Mucosa of rectum (tissue), 2 donors: ENCODE measurements around the gene OPRL1.

ENCODE experiments used
- H3K27ac ChIP-seq, 2 donors: one replicate each; pipeline ENCODE4 v1.7.0; 2013; ENCODE audit warnings: inconsistent platforms in 2 of 2, low read depth in 2 of 2, low read length in 2 of 2
- H3K27me3 ChIP-seq, 2 donors: one replicate each; pipeline ENCODE4 v1.7.0; 2013; ENCODE audit warnings: low read length in 2 of 2; ENCODE audit not compliant: control insufficient read depth in 2 of 2, insufficient read depth in 2 of 2
- H3K36me3 ChIP-seq, 2 donors: one replicate each; pipeline ENCODE4 v1.7.0; 2013; ENCODE audit warnings: low read length in 2 of 2; ENCODE audit not compliant: control insufficient read depth in 2 of 2, insufficient read depth in 2 of 2
- H3K4me1 ChIP-seq, 2 donors: one replicate each; pipeline ENCODE4 v1.7.0; 2013; ENCODE audit warnings: low read length in 2 of 2, mild to moderate bottlenecking in 1 of 2; ENCODE audit not compliant: control insufficient read depth in 2 of 2, insufficient read depth in 2 of 2
- H3K4me3 ChIP-seq, 2 donors: one replicate each; pipeline ENCODE4 v1.7.0; 2013; ENCODE audit warnings: low read length in 2 of 2
- H3K9ac ChIP-seq, 2 donors: one replicate each; pipeline ENCODE4 v1.7.0; 2013; ENCODE audit warnings: low read length in 2 of 2, low read depth in 1 of 2, mild to moderate bottlenecking in 1 of 2
- H3K9me3 ChIP-seq, 2 donors: one replicate each; pipeline ENCODE4 v1.7.0; 2013; ENCODE audit warnings: low read length in 2 of 2; ENCODE audit not compliant: control insufficient read depth in 2 of 2
- donor health status: healthy.
- donor health status: Normal muscosa, but diverticular disease.

The OPRL1 gene

DNA sequence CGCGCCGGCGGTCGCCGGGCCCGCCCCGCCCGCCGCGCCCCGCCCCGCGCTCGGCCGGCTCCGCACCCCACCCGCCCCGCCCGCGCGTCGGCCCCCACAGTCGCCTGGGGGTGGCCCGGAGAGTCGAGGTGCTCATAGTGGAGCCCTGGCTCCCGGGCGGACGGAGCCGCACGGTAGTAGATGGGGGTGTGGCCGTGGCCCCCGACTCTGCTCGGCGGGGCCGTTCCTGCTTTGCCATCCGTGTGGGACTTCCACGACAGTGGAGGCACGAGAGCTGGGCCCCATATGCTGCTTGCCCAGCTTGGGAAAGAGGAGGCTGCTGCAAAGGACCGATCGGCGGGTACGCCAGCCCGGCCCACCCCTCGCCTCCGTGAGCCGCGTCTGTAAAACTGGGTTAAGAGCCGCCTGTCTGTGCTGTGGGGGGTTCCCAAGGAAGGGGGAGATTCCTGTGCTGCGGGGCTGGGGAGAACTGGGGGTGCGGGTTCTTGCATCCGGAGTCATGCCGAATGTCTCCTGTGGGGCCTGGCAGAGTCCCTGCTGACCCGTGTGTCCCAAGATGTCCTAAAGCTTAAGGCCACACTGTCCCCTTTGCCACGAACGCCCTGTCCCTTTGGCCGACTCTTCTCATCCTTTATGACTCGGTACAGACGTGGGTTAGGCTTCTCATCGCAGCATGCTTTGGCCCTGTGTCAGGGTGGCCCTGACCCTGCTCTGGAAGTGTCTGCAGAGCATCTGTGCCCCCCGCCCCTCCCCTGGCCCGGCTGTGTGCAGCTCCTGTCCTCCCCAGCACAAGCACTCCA lies at the start of gene OPRL1:
Gene OPRL1, plus strand, starts transcription at position 70 of the 800 bp plus-strand sequence. CDS start 12,639 bp downstream, outside the sequence.
- Histone ChIP-seq H3K4me3 (peak within 1 kb of the TSS; percentile 64 to 70), H3K27me3 (peaks cover 15 to 23% of the 10 kb centered on the region in 2 donors), H3K9ac (peak within 1 kb of the TSS; percentile 56 to 59), H3K36me3 (no peaks in the 10 kb centered on the region), H3K4me1 (peaks cover 20 to 21% of the 10 kb centered on the region in 2 donors), H3K27ac (peak within 1 kb of the TSS; percentile 63 to 79), H3K9me3 (no peaks in the 10 kb centered on the region)

DNA sequence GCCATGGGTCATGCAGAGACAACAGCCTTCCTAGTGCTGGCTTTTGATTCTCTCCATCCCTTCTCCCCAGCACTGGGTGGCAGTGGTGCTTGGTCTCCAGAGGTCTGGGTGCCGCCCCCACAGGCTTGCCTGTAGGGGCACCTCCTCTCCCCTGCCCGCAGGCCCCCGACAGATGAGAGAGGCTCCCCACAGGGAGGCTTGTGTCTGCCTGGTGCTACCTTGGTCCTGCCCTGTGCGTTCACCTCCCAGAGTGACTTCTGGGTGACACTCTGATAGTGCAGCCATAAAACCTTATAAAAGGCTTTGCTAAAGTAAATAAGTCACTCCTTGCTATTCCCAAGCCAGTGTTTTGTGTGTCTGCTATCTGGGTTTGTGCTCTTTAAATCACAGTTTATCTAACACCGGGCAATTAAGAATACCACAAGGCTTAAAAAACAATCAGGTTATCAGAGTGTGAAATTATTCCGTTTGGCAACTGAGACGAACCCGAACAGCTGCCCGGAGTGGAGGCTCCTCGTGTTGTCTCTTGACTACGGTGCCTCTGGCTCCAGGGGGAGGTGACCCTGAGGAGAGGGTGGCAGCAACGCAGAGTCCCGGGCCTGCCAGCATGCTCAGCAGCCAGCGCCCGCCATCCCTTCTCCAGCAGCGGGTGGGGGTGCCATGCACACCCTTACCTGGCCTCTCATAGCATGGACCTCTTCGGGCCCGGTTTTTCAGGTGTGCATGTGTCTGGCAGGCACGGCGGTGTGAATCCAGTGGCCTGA lies 49.3 kb upstream of the OPRL1 start:
- Histone ChIP-seq H3K27me3 (peaks cover 0 to 19% of the 10 kb centered on the region in 2 donors), H3K36me3 (peaks cover 65 to 70% of the 10 kb centered on the region in 2 donors)

DNA sequence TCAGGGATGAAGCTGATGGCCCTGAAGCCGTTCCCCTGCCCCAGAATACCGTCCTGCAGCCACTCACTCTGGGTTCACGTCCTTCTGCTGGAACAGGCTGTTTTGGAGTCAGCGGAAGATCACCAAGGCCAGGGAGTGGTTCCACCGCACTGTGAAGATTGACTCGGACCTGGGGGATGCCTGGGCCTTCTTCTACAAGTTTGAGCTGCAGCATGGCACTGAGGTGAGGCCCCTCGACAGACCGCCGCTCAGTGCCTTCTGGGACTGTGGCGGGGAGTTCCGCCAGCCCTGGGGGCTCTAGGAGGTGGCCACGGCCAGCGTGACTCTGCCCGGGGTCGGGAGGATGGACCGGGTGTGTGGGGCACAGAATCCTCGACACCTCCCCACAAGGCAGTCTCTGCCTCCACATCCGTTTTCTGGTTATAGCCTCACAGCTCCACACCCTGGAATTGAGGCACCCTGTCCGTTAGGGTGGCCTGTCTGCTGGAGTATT lies 48.0 kb upstream of the OPRL1 start:
- Histone ChIP-seq H3K9ac (no peak overlapping the region), H3K9me3 (no peaks in the 10 kb centered on the region), H3K4me1 (peaks cover 7 to 11% of the 10 kb centered on the region in 2 donors), H3K36me3 (peaks cover 56 to 63% of the 10 kb centered on the region in 2 donors), H3K27ac (no peak overlapping the region), H3K27me3 (peaks cover 8 to 31% of the 10 kb centered on the region in 2 donors), H3K4me3 (no peak overlapping the region)

More for the DNA sequence above, 49.3 kb upstream of the OPRL1 start:
- no peak overlapping the region for H3K4me3 ChIP-seq
- no peaks in the 10 kb centered on the region for H3K9me3 ChIP-seq
- H3K9ac ChIP-seq = no peak overlapping the region
- peaks cover 7 to 11% of the 10 kb centered on the region in 2 donors for H3K4me1 ChIP-seq
- no peak overlapping the region for H3K27ac ChIP-seq

DNA sequence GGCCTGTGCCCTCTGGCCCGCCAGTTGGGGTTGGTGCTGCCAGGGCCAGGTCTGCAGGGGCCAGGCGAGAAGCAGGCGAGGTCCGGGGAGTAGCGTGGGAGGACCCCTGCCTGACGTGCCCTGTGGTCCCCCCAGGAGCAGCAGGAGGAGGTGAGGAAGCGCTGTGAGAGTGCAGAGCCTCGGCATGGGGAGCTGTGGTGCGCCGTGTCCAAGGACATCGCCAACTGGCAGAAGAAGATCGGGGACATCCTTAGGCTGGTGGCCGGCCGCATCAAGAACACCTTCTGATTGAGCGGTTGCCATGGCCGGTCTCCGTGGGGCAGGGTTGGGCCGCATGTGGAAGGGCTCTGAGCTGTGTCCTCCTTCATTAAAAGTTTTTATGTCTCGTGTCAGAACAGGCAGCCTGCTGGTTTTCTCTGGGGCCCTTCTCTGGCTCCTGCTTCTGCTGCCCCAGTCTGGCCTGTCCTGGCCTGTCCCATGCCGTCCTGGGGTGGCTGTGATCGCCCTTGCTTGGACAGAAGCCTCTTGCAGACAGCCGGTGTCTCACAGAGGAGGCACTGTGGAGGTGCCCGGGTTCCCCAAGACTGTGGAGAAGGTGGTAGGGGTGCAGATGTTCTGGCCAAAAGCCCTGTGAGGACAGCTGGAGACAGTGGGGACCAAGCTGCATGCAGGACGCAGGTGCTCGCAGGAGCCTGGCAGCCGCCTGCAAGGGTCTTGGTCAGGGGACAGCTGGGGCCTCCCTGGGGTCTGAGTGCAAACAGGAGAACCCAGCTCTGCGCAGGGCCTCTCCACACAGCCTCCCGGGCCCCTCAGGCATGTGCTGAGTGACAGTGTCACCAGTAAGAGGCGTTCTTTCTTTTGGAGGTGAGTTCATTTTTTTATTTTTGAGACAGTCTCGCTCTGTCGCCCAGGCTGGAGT lies 46.9 kb upstream of the OPRL1 start:
- peaks cover 8 to 37% of the 10 kb centered on the region in 2 donors for H3K27me3 ChIP-seq
- no peak overlapping the region for H3K4me3 ChIP-seq
- peaks cover 7 to 15% of the 10 kb centered on the region in 2 donors for H3K4me1 ChIP-seq
- H3K36me3 ChIP-seq = peaks cover 46 to 52% of the 10 kb centered on the region in 2 donors
- H3K27ac ChIP-seq = no peak overlapping the region
- H3K9me3 ChIP-seq = no peaks in the 10 kb centered on the region
- H3K9ac ChIP-seq = no peak overlapping the region

DNA sequence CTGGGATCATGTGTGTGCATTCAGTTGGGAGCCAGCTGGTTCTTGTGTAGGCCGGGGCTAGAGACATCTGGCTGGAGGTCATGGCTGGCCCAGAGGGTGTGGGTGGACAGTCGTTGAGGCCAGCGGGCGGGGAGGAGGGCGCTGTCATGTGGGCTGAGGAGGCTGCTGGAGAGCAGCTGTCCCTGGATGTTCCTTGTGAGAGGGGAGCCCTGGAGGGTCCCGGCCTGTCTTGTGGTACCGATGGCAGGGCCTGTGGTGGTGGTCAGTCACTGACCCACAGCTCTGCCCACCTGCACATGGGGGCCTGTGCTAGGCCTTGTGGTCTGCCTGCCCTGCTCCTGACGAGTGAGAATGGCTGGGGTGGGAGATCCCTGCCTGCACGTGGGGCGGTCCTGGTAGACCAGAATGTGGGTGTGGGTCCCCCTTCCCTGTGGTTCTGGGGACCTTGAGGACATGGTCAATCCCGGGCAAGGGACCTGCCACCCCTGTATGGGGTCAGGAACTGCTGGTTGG lies 45.8 kb upstream of the OPRL1 start:
- H3K27me3 ChIP-seq = peaks cover 8 to 37% of the 10 kb centered on the region in 2 donors
- peaks cover 36 to 43% of the 10 kb centered on the region in 2 donors for H3K36me3 ChIP-seq
- H3K27ac ChIP-seq = no peak overlapping the region
- peaks cover 12 to 18% of the 10 kb centered on the region in 2 donors for H3K4me1 ChIP-seq
- H3K9ac ChIP-seq = no peak overlapping the region
- no peaks in the 10 kb centered on the region for H3K9me3 ChIP-seq
- H3K4me3 ChIP-seq = no peak overlapping the region

DNA sequence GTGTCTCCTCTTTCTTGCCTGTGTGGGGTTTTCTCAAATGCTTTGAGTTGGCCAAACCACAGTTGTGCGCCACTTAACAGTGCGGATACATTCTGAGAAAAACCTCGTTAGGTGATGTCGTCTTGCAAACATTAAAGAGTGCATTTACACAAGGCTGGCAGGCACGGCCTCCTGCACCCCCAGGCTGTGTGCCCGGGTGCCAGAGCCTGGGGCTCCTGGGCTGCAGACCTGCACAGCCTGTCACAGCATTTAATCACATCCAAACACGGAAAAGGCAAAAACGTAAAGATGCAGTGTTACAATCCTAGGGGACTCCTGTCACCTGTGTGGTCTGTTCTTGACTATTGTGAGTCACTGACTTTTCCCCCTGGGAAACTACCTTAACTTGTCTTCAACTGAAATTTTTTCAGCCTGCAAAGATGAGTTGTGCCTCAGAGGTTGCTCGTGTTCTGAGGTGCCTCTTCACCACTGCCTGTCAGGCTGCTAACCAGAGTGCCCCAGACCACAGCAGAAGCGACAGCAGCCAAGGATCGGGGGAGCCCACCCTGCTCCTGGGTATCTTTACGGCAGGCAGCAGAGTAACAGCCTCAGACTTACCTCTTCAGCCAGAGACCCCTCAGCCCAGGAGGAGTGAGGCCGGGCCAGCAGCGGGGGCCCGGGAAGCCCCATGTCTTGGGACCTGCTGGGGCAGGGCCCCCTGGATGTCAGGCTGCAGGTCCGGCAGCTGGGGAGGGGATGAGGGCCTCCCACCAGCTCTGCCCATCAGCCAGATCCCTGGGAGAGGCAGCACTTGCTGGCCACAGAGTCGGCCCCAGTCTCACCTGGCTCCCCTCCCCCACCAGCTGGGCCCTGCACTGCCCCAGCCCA lies 44.6 kb upstream of the OPRL1 start:
- Histone ChIP-seq H3K27ac (no peak overlapping the region), H3K9ac (no peak overlapping the region), H3K4me3 (no peak overlapping the region), H3K36me3 (peaks cover 24 to 32% of the 10 kb centered on the region in 2 donors), H3K27me3 (peaks cover 15 to 46% of the 10 kb centered on the region in 2 donors), H3K9me3 (no peaks in the 10 kb centered on the region), H3K4me1 (peaks cover 10 to 15% of the 10 kb centered on the region in 2 donors)

DNA sequence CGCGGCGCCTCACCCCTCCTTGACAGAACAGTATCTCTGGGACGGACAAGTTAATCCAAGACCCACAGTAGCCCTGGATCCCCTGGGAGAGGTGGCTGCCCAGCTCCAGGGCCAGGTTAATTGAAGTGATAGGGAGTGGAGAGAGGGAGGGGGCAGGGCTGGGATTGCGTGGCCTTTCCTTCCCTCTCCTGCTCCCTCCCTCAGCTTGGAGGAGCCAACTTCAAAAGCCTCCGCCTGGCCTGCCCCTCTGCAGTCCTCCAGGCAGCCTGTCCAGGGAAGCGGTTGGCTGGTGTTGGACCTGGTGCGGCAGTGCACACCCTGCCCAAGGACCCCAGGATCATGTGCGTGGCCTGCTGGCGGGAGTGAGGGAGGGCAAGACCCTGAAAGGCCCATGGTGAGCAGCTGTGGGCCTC lies 43.9 kb upstream of the OPRL1 start, which contains the start of gene C20orf204:
Gene C20orf204, plus strand, starts transcription at position 250 of the 413 bp plus-strand sequence. Its CDS starts 142 bp downstream, at position 392.
- no peaks in the 10 kb centered on the region for H3K9me3 ChIP-seq
- H3K4me3 ChIP-seq = no peak within 1 kb of the TSS
- H3K4me1 ChIP-seq = peaks cover 10 to 14% of the 10 kb centered on the region in 2 donors
- H3K36me3 ChIP-seq = peaks cover 24 to 32% of the 10 kb centered on the region in 2 donors
- peaks cover 21 to 53% of the 10 kb centered on the region in 2 donors for H3K27me3 ChIP-seq
- H3K27ac ChIP-seq = no peak within 1 kb of the TSS
- H3K9ac ChIP-seq = no peak within 1 kb of the TSS

DNA sequence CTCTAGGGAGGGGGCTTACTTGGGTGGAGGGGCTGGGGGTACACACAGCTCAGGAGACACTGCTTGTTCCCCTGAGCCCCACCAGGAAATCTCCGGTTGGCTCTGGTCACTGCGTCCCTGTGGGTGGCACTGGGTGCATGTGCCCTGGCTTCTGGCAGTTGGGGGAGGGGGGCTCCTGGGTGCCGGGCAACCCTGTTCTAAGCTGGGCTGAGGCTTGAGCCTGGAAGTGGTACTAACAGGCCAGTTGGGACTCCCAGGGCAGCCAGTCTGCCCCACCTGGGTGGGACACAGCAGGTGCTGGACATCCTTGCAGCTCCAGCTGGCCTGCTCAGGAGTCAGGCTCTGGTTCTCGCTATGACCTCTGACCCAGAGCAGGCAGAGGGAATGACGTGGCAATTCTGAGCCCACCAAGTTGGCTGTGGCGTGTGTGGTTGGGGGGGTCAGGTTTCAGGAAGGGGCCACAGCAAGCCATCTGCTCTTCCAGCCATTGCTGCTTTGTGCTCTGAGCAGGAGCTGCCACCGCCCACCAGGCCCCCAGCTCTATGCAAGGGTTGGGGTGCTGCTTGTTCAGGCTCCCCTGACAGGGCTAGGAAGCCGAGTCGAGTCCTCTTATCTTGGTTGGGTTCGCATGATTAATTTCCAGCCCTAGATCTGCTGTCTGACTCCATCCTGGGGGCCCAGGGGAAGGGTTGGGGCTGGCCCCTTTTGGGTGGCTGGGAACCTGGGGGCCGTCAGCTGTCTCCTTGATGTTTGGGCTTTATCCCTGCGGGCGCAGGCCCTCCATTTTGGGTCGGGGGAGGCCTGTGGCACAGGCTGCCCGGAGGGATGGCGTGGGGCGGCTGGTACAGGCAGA lies 43.3 kb upstream of the OPRL1 start:
- Histone ChIP-seq H3K9ac (no peak overlapping the region), H3K36me3 (peaks cover 24 to 32% of the 10 kb centered on the region in 2 donors), H3K4me3 (no peak overlapping the region), H3K4me1 (peaks cover 10 to 13% of the 10 kb centered on the region in 2 donors), H3K9me3 (no peaks in the 10 kb centered on the region), H3K27ac (no peak overlapping the region), H3K27me3 (peaks cover 26 to 57% of the 10 kb centered on the region in 2 donors)
